ENCODE measurements around the gene KCNG2.
A peak's percentile ranks its signal among the peaks of the same experiment; 100 is the strongest.
"Not testable (repeated sequence)": the region's sequence is repeated elsewhere in the genome, so short reads cannot be mapped to it uniquely, and the experiment has no call there.

The KCNG2 gene

DNA sequence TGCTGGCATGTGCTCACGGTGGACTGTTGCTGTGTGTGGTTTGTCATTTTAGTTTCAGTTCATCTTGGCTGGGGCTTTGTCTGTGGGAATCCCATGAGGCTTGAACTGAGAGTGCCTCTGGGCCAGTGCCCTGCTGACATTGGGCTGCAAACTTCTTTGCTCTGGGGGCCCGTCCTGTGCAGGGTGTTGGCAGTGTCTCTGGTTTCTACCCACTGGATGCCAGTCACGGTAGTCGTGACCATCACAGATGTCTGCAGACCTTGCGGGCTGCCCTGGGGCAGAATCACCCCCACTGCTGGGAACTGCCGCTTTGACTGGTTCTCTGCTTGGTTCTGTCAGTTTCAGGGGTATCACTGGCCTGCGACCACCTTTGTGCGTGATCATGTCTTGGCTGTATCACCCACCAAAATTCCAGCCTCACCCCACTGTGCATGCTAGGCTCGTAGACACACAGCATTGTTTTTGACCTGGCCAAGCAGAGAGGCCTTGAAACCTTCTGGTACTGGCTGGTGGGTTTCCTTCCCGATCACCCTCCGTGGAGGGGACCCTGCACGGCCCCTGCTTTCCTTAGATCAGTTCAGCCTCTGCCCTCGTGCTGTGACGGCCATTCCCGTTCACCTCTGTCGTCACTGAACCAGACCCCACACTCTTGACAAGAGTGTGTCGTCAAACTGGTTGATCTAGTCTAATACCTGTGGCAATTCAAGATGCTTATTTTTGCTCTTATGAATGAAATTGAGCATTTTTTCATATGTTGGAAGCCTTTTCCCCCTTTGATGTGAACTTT is 57.6 kb downstream of the KCNG2 start:
- DNase-seq: no peak

- peak; percentile 80 to 94 for DNase-seq
Measured at GRCh38 chr18:79856119-79857007, 58.6 kb downstream of the KCNG2 start.

DNA sequence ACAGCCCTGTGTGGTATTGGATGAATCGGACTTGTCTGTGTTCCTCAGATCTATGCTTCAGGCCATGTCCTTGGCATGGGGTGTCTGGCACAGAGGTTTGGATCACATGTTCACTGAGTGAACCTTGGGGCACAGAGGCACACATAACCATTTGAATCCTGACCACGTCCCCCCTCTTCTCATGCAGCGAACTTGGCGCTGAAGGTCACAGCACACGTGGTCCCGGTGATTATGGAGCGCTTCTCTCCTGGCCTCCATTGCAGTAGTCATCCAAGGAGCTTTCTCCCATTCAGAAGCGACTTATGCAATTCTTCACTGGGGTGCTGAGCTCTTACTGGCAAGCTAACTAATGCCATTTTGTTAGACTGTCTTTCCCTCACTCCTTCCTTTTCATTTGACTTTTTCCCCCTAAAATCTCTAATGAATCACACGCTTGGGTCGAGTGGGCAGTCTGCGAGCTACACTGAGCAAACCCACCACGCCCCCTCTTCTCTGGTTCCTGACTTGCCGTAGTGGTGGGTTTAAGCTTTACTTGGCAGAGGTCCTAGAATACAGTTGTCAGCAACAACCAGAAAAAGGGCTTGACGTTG is 59.4 kb downstream of the KCNG2 start:
- peak; percentile 53 to 57 for DNase-seq

GRCh38 chr18:79859314-79859713 is 61.6 kb downstream of the KCNG2 start:
- DNase-seq: no peak

- no peak for DNase-seq
Measured at GRCh38 chr18:79861687-79862086, 63.9 kb downstream of the KCNG2 start.

DNA sequence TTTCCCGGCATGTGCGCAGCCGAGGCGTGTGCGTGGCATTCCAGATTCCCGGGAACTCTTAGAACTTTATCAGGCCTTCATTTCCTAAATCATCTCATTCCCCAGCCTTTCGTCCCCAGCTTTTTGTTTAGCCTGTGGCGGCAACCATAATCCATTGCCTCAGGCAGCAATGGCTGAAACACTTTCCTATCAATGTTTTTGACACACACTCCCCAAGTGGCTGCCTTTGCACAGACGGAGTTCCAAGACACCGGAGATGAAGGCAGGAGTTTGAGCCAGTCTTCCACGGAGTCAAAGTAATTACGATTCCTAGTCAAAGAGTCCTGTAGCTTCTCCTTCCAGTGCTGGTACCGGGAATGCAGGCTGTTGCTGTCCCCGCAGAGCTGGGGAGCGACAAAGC is 64.8 kb downstream of the KCNG2 start:
- no peak for DNase-seq

GRCh38 chr18:79863161-79864005 is 65.6 kb downstream of the KCNG2 start:
- no peak for DNase-seq

GRCh38 chr18:79864006-79864725 is 66.4 kb downstream of the KCNG2 start:
- DNase-seq: no peak

DNA sequence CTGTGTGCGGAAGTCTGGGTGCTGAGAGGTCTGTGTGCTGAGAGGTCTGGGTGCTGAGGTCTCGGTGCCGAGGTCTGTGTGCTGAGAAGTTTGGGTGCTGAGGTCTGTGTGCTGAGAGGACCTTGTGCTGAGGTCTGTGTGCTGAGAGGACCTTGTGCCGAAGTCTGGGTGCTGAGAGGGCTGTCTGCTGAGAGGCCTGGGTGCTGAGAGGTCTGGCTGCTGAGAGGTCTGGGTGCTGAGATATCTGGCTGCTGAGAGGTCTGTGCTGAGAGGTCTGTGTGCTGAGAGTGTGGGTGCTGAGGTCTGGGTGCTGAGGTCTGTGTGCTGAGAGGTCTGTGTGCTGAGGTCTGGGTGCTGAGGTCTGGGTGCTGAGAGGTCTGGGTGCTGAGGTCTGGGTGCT is 67.2 kb downstream of the KCNG2 start:
- not testable (repeated sequence) for DNase-seq

GRCh38 chr18:79865951-79866350 is 68.2 kb downstream of the KCNG2 start:
- DNase-seq: not testable (repeated sequence)

GRCh38 chr18:79866889-79867574 is 69.3 kb downstream of the KCNG2 start:
- no peak for DNase-seq

DNA sequence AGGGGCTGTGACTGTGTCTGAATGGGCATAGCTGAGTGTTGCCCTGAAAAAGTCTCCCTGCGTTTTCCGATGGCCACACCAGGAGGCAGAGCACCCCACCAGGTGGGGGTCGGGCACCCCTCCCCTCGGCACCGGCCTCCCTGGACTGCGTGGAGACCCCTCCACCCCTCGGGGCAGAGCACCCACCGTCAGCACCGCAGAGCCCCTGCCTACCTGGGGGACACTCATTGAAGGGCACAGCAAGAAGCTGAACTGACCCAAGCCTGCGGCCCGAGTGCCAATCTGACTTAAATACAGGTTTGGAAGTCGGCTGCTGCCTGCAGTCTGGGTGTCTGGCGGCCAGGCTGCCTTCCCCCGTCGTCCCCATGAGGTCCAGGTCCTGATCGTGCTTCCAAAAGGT is 69.9 kb downstream of the KCNG2 start:
- no peak for DNase-seq

GRCh38 chr18:79868168-79868784 is 70.5 kb downstream of the KCNG2 start:
- DNase-seq: no peak

DNA sequence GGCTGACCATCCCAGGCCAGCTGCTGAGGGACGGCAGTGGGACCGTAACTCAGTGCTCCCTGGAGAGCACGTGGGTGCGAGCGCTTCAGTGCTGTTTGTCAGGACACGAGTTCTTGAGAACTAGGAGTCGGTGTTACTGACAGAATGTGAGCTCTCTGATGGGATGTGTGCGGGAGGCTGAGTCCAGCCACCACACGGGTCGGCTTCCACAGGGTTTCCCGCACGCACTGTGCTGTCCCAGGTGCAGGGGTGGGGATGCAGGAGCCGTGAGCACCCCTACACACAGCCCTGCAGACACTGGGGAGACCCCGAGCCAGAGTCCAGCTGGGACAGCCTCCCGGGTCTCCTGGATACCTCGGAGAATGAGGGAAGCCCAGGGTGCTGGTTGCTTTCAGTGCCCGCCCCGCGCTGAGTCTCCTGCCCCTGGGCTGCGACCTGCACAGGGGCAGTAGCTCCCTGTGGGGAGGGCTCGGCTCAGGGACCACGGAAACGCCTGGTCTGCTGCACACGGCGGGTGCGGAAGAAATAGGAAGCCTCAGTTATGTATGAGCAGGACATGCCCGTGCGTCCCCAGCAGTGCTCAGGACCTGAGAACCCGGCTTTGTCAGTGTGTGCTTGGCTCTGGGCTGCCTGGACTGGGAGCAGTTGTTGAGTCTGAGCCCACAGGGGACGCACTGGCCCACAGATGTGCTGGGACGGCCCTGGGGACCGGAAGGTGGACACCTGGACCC is 71.2 kb downstream of the KCNG2 start:
- no peak for DNase-seq

GRCh38 chr18:79869591-79870300 is 72.0 kb downstream of the KCNG2 start:
- DNase-seq: no peak

- peak; percentile 4 to 12 for DNase-seq
Measured at GRCh38 chr18:79870301-79871025, 72.7 kb downstream of the KCNG2 start.

DNA sequence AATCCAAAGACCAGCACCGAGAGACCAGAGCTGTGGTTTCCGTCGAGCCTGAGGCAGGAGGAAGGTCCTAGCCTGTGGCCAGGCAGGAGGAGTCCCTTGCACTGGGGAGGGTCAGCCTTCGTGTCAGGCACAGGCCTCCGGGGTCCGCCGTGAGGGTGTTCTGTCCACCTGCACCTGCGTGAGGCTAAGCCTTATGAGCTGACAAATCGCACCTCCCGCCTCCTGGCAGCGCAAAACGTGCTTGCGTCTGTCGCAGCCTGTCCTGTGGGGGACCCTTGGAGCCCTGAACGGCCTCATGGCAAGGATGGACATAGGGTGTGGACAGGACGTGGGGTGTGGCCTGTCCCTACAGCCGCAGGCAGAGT is 73.3 kb downstream of the KCNG2 start:
- no peak for DNase-seq

DNA sequence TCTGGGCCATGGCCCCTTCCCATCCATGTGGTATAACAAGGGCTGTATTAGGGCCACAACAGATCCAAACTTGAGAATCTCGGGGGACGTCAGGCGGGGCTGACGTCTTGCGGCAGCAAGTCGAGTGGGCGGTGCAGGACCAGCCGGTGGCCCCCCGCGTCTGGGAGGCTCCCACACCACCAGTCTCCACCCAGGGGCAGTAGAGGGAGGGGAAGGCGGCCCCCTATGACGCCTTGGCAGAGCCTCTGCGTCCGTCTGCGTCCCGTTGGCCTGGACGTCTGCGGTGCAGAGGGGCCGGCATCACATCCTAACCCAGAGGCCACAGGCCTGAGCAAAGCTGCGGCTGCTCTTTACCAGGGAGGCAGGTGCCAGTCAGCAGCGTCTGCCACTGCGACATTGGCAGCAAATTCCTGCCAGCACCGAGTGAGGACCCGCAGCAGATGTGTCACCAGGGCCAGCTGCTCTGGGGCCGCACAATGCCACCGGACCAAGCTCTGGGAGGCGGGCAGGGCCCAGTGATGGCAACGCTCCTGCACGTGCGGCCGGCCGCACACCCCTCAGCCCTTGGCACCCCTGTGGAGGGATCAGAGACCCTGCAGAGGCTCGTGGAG is 73.8 kb downstream of the KCNG2 start:
- no peak for DNase-seq
